ENCODE measurements around the gene JMJD4. TPM values are rescaled to one million over a fixed set of nuclear protein-coding genes. Genes with fewer than 3 reads are reported as not detected.

JMJD4 gene
- total RNA-seq, 1 donor from 2014 or later, result 30.8 TPM

DNA sequence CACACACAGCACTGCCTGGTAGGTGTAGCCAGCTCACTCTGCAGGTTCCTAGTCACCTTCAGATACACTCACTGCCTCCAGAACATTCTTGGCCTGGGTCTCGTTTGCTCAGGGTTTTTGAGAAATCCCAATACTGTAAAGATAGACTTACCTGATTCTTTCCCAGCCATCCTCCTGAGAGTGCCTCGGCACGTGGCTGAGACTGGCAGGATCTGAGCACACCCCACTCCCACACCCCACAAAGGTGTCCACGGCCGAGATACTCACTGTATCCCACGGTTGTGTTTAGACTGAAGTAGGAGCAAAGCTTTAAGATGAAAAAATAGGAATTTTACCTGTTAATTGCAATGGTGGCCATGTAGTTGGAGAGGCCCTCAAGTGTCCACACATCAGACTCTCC lies 33.5 kb upstream of the JMJD4 start:
- no peak for DNase-seq

DNA sequence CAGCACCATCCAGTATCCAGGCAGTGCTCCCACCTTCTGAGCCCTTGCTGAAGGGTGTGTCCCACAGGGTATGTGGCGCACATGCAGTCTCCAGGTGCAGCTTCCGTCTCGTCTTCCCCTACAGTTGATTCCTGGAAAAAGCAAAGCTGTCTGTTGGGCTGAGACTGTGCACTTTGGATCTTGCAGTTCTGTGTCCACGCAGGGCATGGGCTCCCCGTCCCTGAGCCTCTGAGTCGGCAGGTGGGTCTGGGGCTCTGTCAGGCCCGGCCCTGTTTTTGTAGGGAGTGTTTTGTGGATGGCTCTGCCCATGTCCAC lies 33.0 kb upstream of the JMJD4 start:
- no peak for DNase-seq

DNA sequence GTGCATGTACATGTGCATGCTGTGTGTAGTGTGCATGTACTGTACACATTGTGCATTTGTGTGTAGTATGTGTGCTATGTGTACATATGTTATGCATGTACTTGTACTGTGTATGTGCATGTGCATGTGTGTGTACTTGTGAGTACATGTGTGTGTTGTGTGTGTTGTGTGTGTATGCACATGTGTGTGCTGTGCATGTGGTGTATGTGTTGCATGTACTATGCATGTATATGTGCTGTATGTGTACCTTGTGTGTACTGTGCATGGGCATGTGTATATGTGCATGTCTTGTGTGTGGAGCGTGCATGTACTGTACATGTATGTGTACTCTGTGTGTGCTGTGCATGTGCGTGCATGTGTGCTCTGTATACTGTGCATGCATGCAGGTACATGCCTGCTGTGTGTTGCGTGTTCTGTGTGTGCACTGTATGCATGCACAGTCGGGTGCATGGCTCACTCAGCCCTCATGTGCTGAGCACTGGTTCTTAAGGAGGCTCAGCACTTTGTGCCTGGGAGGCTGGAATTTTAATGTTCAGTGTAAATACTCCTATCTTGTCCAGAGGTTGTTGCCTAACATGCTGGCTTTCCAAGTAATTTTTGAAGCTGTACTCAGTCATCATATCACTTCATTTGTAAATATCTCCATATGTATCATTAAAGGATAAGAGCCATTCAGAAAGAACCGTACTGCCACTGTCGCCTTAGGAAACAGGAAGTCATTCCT lies 32.5 kb upstream of the JMJD4 start:
- no peak for DNase-seq

DNA sequence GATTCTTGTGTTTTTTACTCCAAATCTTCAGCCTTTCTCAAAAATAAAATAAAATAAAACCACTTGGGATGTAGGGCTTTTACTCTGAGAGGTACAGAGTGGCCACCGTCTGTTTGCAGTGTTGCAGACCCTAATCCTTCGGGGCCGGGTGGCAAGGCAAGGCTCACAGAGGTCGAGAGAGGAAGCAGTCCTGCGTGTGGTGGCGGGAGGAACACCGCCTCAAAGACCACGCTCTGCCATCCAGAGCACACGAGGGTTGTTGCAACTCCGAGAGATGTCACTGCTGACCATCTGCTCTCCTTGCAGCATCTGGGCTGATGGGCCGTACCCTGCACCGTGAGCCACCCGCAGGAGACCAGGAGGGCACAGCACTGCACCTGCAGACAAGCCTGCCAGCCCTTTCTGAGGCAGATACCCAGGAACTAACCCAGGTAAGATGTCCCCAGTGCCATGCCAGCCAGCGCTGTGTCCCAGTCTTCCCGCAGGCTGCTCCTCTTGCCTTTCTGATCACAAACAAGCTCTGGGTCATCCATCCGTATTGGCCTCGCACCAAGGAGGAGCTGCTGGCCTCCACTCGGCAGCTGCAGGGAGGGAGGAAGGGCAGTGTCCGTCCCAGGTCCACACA lies 31.7 kb upstream of the JMJD4 start:
- no peak for DNase-seq

DNA sequence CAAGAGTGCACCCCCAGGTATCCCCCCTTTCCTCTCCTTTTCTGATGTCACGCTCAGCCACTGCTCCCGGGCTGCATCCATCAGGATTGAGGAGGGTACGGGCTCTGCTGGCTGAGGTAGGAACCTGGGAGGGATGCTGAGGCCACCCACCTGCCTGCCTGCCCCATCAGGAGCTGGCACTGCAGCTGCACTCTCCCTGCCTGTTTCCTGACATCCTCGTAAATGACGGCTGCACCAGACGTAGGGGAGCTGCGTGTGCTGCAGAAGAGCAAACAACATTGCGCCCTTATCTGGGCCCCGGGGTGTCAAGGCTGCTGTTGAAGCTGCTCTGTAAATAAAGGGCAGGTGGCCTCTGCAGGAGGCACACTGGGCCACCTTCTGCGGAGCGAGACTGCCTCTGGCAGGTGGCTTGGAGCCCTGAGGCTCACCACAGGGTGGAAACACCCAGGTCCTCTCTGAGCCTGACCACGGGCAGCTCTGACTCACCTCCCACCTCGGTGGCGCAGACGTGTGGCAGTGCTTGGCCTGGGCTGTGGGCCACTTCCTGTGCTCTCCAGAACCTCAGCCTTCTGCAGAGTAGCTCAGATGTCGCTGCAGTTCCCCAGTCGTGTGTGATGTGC lies 31.0 kb upstream of the JMJD4 start:
- DNase-seq, result no peak

DNA sequence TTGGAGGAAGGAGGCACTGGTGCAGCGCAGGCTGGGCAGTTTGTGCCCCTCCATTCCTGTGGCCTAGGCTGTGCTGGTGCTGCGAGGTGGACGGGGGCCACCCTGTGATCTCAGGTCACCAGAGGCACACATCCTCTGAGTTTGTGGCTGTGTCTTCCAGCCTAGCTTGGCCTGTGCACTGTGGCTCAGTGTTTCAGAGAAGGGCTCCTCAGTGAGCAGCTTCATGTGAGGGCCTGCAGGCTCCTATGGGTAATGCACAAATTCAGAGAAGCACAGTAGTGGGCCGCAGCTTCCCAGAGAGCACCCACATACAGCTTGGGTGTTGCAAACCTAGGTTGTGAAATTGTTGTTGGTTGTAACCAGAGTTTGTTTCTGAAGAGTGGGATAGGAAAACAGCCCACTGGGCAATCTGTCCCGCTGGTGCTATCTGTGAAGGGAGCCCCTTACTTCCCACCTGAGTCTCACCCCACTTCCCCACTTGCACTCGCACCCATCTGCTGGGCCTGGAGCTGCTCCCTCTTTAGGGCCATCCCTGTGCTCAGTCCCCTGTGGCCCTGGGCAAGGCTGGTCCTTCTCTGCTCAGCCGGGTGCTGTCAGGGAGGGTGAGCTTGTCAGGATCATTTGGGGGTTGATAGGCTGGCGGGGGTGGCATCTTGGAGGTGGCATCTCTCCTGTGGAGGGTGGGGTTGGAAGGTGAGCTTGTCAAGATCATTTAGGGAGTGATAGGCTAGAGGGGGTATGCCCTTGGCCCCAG lies 30.3 kb upstream of the JMJD4 start:
- no peak for DNase-seq

DNA sequence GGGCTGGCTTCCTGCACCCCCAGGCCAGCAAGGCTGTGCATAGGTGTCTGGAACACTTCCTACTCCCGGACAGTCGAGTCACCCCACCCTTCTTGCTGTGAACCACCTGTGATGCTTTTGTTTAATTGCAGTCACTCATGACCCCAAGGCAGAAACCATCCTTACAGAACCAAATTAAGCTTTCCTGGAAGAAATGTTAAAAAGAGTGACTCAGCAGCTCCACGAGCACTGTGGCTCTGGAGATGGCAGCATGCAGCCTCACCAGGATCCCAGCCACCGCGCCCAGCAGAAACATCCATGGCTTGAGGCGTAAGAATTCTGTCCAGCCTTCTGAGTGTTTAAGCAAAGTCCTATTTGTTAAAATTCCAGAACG lies 28.9 kb upstream of the JMJD4 start:
- no peak for DNase-seq

DNA sequence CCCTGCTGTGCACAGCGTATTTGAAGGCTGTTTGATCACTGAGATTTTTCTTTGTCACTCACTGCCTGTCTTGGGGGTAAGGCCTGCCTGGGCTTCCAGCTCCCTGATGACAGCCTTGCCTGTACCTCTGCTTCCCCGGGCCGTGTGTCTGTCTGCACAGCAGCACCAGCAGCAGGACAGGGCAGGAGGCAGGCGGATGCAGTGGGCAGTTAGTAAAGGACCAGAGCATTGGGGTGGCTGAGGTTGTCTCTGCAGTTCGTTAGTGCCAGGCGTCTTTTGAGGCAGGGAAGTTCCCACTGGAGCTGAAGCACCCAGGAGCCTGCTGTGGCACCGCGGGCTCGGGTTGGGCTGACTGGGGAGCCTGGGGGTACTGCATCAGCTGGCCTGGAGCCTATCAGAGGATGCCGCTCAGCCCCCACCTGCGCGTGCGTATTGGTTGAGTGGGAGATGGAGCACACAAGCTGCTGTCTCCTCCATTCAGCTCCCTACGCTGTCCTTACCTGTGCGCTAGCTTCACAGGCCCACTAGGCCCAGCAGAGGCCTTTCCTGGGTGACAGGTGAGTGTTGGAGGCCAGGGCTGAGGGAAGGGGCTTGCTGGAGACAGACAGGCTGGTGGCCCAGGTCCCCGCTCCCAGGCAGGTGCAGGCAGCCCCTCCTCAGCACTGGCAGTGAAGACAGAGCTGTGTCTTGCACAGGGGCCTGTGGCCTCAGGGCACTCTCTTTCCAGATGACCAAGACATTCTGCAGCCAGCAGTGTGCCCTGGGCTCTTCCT lies 28.3 kb upstream of the JMJD4 start:
- no peak for DNase-seq

DNA sequence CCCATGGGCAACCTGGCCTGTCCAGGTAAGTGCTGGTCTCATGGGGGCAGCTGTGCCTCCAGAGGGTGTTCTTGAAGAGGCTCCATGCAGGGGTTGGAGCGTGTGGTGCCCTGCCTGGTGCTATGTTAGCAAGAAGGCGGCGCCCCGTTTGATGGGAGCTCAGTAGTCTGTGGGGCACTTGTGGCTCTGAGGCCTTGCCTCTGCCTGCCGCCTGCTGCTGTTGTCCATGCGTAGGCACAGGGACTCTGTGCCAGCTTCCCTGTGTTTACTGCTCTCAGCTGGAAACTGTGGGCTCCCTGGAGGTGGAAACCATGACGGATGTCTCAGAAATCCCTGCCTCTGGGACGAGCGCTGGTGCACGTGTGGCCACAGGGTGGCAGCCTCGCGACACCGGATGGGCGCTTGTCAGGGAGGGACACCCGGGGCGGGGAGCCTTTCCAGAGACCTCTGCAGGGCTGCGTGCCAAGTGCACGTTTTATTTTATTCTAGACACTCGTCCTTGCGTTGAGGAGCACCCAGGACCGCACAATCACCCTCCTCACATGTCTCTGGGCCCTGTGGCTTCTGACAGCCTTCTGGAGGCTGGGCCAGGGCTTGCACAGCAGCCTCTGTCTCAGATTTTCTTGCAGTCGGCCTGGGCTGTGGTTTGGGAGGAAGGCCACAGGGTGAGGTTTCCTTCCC lies 27.3 kb upstream of the JMJD4 start:
- DNase-seq, result peak; percentile 85

DNA sequence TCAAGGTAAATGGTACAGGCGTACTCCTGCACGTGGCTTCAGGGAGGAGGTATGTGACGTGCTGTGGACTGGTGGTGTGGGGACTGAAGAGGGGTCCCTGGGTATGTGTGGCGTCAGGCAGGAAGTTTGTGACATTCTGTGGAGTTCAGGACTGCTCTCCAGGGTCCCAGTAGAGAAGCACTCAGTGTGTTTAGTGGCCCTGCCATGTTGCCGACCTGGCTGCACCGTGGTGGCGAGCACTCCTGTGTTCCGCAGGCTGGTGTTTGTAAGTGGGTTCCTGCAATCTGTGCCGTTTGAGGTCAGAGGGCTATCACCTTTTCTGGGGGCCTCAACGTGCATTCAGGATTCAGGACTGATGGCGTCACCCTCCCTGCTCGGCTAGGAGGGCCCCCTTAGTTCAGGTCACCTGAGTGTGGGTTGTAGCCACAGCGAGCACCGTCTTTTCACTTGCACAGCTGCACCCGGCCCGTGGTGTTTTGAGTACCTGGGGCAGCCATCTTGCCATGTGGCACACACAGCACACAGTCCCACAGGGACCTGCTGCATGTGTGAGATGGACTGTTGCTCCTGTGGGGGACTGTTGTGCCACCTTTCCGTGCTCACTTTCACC lies 26.6 kb upstream of the JMJD4 start:
- DNase-seq, result no peak

DNA sequence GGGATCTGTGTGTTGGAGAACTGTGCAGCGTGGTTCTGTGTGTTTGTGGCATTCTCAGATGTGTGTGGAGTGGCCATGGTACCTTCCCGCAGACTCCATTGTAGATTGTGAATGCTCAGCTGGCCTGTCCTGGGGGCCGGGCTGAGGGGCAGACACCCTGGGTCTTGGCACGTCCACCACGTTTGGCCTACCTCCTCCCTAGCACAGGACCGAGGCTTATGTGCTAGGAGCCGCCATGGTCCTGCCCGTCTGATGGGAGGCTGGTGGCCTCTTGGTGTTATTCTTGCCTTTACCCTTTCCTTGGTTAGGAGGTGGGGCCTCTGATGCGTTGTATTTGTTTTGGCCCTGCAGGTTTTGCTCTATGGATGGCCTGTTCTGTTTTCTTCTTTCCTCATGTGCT lies 25.3 kb upstream of the JMJD4 start:
- no peak for DNase-seq

DNA sequence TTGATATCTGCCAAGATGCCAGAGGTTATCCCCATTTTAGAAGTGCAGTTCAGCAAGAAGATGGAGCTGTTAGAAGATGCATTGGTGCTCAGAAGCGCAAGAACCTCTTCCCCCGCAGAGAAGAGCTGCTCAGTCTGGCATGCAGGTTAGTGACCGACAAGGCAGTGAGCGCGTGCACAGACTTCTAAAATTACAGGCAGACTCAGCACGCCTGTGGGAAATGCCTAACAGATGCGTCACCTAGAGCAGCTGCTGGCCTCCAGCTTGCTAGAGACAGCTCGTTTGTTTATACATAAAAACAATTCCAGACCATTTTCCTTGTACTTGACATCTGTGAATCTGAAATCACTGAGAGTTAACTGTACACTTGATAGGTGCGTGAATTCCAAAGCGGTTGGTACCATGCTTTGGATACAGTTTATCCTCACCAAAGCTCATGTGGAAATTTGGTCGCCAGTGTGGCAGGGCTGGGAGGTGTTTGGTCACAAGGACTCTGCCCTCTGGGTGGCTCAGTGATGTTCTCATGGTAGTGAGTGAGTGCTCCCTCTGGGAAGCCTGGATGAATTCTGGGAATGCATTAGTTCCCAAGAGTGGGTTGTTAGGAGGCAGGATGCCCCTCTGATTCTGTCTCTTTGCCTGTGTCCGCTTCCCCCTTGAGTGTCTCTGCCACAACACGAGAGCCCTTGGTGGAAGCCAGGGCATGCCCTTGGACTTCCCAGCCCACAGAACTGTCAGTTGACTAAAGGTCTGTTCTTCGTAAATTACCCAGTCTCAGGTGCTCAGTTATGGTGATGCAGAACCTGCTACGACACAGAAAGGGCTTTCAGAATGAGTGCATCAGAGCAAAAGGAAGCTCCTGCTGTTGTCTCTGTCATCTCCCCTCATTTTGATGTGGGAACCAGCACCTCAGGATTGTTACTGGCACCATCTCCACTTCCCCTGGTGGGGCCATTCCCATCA lies 24.5 kb upstream of the JMJD4 start:
- peak; percentile 73 for DNase-seq

DNA sequence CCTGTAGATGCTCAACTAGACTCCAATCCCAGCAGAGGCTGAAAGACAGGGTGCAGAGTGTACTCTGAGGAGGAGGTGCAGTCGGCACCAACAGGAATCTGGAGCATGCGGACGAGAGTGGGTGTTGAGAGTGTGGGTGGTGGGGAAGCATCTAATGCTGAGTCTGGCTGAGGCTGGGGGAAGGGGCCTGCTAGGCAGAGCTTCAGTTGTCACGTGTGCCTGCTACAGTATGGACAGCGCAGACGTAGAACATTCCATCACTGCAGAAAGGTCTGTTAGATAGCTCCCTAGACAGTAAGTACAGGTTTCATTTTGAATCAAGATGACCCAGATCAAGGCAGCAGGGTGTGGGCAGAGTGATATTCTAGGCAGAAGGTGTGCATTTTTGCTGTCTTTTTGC lies 23.3 kb upstream of the JMJD4 start:
- no peak for DNase-seq

DNA sequence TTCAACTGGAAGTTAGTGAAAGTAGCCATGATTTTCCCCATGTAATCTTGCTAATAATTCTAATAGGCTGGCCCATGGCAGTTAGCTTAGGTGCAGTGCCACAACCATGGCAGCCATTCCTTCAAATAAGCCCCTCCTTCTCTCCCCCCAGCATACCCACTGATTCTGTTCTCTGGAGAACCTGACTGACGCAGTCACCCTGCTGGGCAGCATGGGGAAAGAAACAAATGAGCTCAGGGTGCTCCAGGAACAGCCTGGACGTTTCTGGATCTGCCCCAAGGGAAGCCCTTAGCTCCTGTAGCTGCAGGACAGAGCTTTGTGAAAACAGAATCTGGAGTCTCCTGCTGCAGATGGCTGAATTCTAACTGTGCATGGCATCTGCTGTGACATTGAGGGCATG lies 22.7 kb upstream of the JMJD4 start:
- DNase-seq, result no peak

DNA sequence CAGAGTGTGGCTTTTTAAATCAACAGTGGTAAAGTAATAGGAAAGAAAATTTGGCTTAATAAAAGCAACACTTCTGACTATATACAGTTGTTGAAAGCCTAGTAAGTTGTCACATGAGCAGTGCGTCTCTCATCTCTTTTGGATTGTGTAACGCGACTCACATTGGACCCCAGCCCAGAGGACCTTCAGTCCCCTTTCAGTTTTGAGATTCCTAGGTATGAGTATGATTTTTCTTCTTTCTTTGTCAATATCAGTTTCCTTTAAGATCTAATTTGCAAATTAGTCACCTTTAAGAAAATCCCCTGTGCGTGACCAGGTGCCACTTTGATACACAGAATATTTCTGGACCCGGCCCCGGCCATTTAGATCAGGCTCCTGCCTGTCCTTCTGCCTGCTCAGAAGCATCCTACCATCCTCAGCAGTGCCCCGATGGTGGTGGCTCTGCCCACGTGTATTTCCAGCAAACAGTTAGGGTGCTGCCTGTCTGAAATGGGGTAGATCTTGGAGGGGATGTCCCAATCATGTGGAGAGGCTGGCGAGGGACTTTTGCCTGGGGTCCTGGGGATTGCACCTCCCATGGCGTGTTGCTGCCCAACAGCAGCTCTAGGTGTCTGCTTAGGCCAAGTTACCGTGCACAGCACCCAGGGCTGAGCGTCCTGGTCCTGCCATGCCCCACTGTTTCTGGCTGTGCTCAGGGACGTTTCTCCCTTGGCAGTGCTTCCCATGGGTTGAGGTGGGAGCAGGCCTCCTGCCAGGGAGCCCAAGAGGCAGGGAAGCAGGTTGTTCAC lies 21.3 kb upstream of the JMJD4 start:
- no peak for DNase-seq

DNA sequence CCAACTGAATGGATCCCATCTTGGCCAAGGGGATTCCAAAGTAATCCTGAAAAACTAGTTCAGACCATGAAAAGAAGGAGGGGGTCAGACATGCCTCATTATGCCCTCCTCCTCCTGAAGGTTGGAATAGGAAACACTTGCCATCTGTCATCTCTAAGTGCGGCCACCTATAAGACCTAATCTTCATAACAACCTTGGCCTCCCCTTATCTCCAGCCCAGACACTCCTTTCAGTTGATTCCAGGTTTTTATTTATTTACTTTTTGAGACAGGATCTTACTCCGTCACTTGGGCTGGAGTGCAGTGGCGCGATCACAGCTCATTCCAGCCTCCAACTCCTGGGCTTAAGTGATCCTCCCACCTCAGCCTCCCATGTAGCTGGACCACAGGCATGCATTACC lies 19.9 kb upstream of the JMJD4 start:
- DNase-seq, result no peak

DNA sequence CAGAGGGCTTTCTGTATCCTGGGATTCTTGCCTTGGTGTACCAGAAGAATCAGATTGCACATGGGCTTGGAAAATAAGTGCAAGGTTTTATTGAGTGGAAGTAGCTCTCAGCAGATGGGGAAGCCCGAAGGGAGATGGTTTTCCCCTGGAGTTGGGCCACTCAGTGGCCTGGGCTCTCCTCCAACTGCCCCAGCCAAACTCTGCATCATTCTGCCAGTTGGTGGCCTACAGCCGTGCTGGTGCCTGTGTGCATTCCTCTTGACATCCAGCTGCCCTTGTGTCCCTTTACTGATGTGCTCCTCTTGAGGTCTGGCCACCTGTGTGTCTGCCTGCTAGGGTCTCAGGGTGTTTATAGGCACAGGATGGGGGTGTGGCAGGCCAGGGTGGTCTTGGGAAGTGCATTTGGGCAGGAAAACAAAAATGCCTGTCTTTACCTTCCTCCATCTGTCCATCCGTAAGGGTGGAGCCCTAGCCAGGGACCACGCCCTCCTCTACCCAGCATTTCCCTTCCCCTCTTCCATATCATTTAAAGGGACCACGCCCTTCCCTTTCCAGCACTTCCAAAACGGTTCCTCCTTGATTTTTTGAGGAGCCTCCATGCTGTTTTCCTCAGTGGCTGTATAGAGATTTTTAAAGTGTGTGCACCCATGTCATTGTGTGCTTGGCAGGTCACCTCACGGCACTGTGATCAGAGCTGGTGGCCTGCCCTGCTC lies 19.1 kb upstream of the JMJD4 start:
- DNase-seq, result no peak

DNA sequence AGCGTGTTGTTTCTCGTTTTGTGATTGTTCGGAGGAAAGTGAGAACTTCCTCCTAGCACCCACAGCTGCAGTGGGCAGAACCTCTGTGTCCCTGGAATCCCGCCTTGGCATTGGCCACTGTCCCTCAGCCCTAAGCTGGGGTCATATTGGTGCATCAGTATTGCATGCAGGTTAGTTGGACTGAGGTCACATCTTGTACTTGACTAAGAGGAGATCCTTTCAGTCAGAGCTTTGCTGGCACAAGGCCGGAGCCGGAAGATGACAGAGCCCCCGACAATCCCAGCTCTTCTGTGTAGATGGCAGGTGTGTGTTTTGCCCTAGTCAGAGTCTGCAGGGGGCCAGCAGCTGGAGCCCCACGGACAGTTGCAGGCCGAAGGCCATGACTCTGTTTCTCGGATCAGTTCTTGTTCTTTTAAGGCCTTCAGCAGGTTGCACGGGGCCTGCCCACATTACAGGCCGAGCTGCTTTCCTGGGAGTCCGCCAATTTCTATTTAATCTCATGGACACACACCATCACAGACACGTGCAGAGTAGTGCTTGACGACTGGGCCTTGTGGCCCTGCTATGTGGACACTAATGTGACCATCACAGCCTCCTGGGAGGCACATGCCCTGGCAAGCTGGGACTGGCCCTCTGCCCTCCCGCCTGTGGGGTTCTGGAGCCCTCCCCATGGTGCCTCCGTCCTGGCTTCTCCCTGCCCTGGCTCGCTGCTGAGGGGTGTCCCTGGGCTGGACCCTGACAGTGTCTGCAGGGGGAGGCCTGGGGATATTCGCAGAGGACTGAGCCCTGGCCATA lies 15.0 kb upstream of the JMJD4 start:
- no peak for DNase-seq
